GM21360 (cell line): ENCODE data around the gene AJAP1.
"Not testable (repeated sequence)": the region's sequence is repeated elsewhere in the genome, so short reads cannot be mapped to it uniquely, and the experiment has no call there.

Experiments
- ATAC-seq: cut with Tn5 transposase; IDR thresholded peaks from one replicate; pipeline ENCODE4 v1.9.1; 2021; ENCODE audit warnings: mild to moderate bottlenecking, moderate library complexity; ENCODE audit not compliant: unreplicated experiment

The AJAP1 gene

GRCh38 chr1:4657244-4657789, 2.9 kb downstream of the AJAP1 start:
- no peak for ATAC-seq

- no peak for ATAC-seq
Measured at GRCh38 chr1:4657960-4658541, 3.6 kb downstream of the AJAP1 start.

DNA sequence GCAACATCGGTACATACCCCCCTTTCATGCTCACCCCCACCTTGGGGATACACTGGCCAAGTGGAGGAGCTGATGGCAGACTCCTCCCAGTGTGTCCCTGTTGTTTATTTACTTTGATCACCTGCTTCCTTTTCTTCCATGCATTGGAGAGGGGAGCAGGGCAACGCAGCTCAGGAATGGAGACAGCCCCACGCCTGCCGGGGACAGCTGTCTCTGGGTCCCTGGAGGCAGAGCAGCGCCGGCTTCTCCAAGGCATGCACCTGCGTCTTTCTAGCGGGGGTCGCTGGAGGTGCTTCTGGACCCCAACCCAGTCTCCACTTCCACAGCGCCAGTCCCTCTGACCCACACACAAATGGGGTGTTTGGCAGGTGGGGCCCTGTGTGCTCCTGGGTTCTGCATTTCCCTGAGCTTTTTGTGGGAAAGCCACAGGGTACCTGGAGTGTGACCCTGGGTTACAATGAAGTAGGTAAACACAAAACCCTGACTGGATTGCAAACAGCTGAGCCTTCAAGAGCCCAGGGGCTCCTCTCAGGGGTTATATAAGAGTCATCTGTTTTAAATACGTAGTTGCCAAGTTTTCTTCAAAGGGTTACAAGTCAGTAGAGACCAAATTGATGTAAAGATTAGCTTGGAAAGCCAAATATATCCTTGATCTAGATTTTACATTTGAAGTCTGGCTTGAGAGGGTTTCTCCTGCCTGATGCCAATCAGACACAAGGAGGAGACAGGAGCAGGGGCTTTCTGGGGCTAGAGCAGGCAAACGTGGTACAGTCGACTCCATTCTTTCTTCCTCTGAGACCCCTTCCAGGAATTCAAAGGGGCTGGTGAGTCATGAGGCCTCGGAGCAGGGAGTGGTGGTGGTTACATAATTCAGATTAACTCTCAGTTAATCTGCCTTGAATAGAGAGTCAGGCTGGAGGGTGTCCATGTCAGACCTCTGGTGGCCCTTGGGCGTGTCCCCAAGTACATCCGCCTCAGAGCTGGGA, 4.5 kb downstream of the AJAP1 start:
- no peak for ATAC-seq

GRCh38 chr1:4660917-4661594, 6.6 kb downstream of the AJAP1 start:
- ATAC-seq: no peak

DNA sequence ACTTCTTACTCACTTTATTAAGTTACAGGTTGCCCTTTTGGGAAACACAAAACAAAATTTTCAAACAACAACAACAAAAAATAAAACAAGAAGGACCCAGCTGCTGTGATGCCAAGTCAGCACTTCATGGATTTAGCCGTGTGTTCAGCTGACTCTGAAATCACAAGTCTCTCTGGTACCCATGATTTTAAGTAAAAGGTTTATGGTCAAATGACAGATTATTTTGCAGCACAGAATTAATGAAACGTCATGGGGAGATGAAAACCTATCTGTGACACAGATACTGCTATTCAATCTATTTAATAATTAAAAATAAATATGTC, 7.1 kb downstream of the AJAP1 start:
- ATAC-seq: no peak

- ATAC-seq: no peak
Measured at GRCh38 chr1:4662168-4662567, 7.8 kb downstream of the AJAP1 start.

DNA sequence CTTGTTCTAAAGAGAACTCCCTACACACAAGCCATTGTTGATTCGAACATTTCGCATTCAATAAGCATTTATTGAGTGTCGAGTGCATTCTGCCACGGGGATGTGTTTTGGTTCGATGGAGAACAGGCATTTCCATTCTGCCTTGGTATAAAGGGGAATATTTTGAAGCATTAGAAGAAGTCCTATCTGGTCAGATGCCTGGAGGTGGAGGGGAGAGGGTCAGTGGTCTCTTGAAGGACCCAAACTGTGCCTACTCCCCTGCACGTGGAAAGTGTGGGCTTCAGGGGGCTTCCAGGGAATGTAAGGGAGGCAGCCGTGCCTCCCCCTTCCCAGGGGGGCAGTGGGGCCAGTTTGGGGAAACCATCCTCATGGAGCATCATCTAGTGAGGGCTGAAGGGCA, 8.3 kb downstream of the AJAP1 start:
- ATAC-seq: no peak

DNA sequence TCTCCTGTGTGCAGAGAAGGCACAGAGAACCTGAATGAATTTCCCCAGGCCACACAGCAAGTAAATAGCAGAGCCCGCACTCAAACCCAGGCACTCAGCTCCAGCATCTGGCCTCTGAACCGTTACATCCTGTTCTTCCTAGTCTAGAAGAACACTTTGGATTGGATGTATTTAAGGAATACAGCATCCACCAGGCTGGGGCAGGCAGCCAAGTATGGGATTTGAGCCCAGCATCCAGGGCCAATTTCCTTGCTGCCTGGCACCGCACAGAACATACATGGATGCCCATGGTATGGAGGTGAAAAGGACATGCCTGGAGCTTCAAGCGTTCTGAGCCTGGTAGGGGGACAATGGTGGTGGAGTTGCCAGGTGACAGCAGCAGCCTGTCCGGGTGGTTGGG, 9.7 kb downstream of the AJAP1 start:
- no peak for ATAC-seq

DNA sequence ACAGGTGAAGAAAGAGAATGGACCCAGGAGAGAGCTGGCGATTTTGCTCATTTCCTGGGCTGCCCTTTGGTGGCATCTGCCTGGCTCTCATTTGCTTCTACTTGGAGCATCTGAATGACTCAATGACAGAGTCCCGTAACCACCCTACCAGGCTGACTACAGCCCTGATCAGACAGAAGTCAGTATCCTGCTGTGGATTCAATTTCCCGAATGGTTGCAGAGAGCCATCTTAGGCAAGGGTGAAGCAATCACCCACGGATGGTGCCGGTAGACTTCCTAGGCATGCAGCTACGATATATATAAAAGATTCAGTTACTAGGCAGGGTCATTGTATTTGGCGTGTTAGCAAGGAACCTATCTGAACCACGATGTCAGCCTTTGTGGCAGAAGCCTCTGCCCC, 10.2 kb downstream of the AJAP1 start:
- ATAC-seq: no peak

DNA sequence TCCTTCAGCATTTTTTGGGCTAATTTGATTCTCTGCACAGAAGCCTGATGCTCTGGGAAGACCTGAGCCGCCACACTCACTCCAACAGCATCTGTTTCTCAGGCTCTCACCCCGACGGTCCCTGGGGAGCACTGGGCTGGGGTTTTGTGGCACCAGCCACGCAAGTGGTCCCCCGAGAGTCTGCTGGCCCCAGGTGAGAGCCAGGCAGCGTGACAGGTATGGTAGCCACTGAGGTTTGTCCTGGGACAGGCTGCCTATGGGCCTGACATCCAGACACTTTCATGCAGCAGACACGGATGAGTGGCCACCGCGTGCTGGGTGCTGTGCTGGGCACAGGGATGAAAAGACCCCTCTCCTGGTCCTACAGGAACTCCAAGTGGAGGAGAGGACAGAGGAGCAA, 11.0 kb downstream of the AJAP1 start:
- no peak for ATAC-seq

DNA sequence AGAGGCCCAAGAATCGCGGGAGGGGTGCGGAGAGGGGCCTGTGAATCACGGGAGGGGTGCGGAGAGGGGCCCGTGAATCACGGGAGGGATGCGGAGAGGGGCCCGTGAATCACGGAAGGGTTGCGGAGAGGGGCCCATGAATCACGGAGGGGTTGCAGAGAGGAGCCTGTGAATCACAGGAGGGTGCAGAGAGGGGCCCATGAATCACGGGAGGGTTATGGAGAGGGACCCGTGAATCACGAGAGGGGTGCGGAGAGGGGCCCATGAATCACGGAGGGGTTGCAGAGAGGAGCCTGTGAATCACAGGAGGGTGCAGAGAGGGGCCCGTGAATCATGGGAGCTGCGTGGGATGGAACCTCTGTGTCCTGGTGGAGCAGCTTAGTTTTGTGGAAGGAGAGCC, 12.3 kb downstream of the AJAP1 start:
- ATAC-seq: not testable (repeated sequence)

DNA sequence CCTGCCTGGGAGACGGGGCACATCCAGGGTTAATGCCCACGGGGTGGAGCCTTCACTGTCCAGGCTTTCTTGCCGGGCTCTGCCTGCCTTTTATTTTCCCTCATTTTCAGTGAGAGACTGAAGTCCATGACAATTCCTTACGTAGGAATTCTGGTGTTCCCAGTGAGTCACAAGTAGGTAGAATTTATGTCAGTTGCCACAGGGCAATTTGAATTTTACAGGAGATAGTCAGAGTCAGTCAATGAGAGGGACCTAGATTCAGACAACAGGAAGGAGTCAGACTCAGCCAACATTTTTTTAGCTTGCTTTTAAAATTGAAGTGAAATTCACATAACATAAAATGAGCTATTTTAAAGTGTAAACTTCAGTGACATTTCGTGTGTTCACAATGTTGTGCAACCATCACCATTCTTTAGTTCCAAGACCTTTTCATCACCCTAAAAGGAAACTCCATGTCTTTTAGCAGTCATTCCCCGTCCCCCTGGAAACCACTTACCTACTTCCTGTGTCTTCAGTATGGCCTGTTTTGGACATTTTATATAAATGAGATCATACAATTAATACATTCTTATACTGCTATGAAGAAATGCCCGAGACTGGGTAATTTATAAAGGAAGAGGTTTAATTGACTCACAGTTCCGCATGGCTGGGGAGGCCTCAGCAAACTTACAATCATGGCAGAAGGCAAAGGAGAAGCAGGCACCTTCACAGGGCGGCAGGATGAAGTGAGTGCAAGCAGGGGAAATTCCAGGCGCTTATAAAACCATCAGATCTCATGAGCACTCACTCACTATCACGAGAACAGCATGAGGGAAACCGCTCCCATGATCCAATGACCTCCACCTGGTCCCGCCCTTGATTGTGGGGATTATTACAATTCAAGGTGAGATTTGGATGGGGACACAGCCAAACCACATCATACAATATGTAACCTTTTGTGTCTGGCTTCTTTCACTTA, 14.6 kb downstream of the AJAP1 start:
- no peak for ATAC-seq

DNA sequence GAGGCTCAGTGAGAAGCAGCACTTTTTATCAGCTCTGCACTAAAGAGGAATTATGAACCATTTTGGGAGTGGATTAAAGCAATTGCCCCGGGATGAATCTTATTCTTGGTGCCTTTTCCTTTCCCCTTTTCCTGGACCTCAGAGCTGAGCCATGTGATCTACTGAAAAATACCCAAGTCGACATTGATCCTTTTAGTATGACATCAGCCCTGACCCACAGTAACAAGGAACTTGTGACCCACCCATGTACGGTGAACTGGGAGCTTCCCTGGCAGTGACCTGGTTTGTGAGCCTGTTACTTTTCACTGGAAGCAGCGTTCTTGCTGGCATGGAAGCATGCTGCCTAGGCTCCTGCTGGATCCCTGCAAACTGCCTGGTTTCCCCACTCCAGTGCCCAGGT, 15.9 kb downstream of the AJAP1 start:
- no peak for ATAC-seq

- no peak for ATAC-seq
Measured at GRCh38 chr1:4671828-4672227, 17.4 kb downstream of the AJAP1 start.

GRCh38 chr1:4673494-4673893, 19.1 kb downstream of the AJAP1 start:
- ATAC-seq: no peak

DNA sequence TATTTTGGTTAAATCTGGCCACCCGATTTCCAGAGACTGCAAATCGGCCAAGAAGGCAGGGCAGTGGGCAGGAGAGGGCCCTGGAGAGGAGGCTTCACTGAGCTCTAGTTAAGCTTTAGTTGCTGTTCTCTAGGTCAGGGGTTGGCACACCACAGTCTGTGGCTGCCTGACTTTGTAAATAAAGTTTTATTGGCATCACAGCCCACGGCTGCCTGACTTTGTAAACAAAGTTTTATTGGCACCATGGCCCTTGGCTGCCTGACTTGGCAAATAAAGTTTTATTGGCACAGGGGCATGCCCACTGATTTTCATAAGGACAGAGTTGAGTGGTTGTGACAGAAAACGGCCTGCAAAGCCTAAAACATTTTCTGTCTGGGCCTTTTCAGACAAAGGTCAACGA, 19.7 kb downstream of the AJAP1 start:
- ATAC-seq: no peak

DNA sequence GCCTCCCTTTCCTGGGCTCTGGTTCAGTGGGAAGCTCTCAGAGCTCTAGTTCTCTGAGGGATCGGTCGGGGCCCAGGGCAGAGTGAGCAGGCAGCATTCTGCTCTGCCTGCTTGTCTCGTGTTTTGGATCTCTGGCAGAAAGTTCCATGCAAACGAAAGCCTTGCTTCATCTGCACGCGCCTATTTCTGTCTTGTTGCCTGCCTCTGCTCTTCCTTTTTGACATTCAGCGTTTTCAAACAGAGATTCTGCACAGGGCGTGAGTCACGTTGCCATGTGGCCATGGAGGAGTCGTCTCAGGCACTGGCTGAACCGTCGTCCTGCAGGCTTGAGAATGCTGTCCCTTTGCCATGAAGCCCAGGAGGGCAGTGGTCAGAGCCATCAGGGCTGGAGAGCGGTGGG, 20.3 kb downstream of the AJAP1 start:
- no peak for ATAC-seq

DNA sequence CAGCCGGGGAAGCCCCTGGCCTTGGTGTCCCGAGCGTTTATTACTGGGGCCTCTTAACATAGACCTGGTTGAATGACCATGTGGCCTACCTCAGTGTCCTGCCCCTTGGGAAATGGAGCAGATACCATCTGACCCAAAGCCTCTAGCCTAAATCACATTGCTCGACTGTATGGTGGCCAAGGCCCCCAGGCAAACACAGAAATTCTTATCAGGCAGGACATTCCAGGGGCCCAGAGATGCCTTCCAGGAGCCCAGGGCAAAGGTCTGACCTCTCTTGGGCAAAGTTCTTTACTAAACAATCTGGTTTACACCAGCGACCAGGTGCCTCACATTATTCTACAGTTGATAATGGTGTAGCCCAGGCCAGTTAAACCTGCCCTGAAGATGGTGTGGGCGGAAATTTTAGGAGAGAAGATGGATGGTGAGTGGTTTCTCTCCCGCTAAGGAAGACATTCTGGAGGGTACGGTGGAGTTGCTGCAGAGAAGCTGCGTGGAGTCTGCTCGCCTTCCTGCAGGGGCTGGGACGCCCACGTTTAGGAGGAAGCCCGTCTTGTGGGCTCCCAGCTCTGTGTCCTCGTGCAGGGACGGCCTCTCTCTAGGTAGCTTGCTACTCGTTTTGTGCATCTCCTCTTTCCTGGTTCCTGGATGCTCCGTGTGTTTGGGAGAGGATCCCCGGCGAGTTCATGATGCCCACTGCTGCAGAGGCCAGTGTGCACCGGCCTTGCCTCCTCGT, 21.2 kb downstream of the AJAP1 start:
- ATAC-seq: no peak

DNA sequence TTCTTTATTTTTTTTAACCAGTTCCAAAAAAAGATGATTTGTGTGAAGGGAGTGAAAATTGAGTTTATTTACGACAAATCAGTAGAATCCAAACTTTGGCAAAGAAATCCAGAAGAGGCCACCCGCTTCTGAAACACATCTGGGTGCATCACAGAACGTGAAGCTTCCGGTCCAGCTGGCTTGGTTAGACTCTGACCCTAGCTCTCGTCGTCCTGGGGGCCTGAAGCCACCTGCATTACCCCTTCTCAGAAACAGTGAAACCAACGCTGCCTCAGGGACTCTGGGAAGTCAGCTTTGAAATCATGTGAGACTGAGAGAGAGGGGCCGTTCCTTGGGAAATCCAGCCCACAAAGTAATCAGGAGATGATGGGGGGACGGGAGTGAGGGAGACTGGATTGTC, 21.8 kb downstream of the AJAP1 start:
- no peak for ATAC-seq

DNA sequence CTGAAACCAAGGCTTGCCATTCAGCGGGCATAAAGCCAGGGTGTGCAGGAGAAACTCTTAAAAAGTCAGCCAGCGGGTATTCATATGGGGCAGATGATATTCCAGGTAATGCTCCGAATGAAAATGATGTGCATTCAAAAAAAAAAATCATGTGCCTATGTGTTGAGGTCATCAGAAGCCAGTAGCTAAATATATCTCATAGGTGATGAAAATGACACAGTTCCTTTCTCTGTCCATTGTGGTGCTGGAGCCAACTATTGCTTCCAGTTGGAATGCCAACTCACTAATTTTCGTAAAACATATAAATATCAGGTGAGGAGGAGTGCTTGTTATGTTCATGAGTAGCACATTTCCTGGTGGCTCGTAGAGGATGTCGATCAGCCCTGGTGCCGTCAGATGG, 23.2 kb downstream of the AJAP1 start:
- no peak for ATAC-seq
